Activated CD8-positive, alpha-beta T cell treated with anti-CD3 and anti-CD28 coated beads, Interleukin-2, amount 10 ng/mL, durations not matched to agents 7 days and 5 days (primary cell): ENCODE data around the gene NCKAP1. TPM values are rescaled to one million over a fixed set of nuclear protein-coding genes. Genes with fewer than 3 reads are reported as not detected.
"Not testable (repeated sequence)": the region's sequence is repeated elsewhere in the genome, so short reads cannot be mapped to it uniquely, and the experiment has no call there.

ENCODE experiments used
- ATAC-seq: fragments of 150-1000 bp; cut with Tn5 transposase; one replicate; pipeline ENCODE4 v1.10.0; 2021; ENCODE audit warnings: moderate library complexity
- CTCF ChIA-PET: fragments of 350-600 bp; sonication (Branson Sonifier 250); formaldehyde crosslinking; loops from one replicate; lab custom pipeline; 2021; ENCODE audit warnings: antibody characterized with exemption; lab: Charles Lee
- POLR2A ChIA-PET: fragments of 350-600 bp; sonication (Branson Sonifier 250); formaldehyde crosslinking; loops from one replicate; lab custom pipeline; 2021; ENCODE audit warnings: antibody characterized with exemption; lab: Charles Lee
- DNase-seq: peaks from one replicate; pipeline ENCODE4 v3.0.0-alpha.2; 2020
- H3K27ac Mint-ChIP-seq: one replicate; pipeline ENCODE4 v1.8.0; 2021; ENCODE audit warnings: mild to moderate bottlenecking, mixed read lengths
- H3K27me3 Mint-ChIP-seq: one replicate; pipeline ENCODE4 v1.8.0; 2021; ENCODE audit warnings: low read depth, mixed read lengths
- H3K36me3 Mint-ChIP-seq: one replicate; pipeline ENCODE4 v1.8.0; 2021; ENCODE audit warnings: low read depth, mixed read lengths
- H3K4me1 Mint-ChIP-seq: one replicate; pipeline ENCODE4 v1.8.0; 2021; ENCODE audit warnings: low read depth, mixed read lengths
- H3K4me3 Mint-ChIP-seq: one replicate; pipeline ENCODE4 v1.8.0; 2021; ENCODE audit warnings: mild to moderate bottlenecking, mixed read lengths
- H3K9me3 Mint-ChIP-seq: one replicate; pipeline ENCODE4 v1.8.0; 2022; ENCODE audit warnings: mixed read lengths; ENCODE audit not compliant: insufficient read depth
- total RNA-seq, 2 experiments: library from RNA; stranded (reverse); gene quantifications; one replicate each; pipeline ENCODE4 v1.2.3, GENCODE V29; 2021

The NCKAP1 gene
- total RNA-seq, 2 experiments from 2014 or later, result 0.50 to 0.52 TPM

GRCh38 chr2:182980652-182981051 lies 57.6 kb downstream of the NCKAP1 start:
- ATAC-seq, result no peak
- Mint-ChIP-seq H3K27me3 (no peaks in the 10 kb centered on the region), H3K4me1 (peaks cover 3% of the 10 kb centered on the region), H3K27ac (no peak overlapping the region), H3K36me3 (no peaks in the 10 kb centered on the region), H3K4me3 (no peak overlapping the region), H3K9me3 (no peaks in the 10 kb centered on the region)
- ChIA-PET POLR2A (no interaction called here), CTCF (interaction anchor here (0.6 to 3.1 kb wide), 18 partner anchors 9 to 795 kb away, joined by 3 to 36 read pairs (median 3); no protein-coding TSS in a partner anchor)
- DNase-seq, result no peak

GRCh38 chr2:182980115-182980514 lies 58.1 kb downstream of the NCKAP1 start:
- no peak for ATAC-seq
- Mint-ChIP-seq H3K36me3 (no peaks in the 10 kb centered on the region), H3K9me3 (no peaks in the 10 kb centered on the region), H3K27me3 (no peaks in the 10 kb centered on the region), H3K4me3 (no peak overlapping the region), H3K4me1 (peaks cover 3% of the 10 kb centered on the region), H3K27ac (no peak overlapping the region)
- DNase-seq, result no peak
- ChIA-PET POLR2A (no interaction called here), CTCF (interaction anchor here (0.6 to 3.1 kb wide), 18 partner anchors 8 to 794 kb away, joined by 3 to 36 read pairs (median 3); no protein-coding TSS in a partner anchor)

- Mint-ChIP-seq H3K4me3 (no peak overlapping the region), H3K36me3 (no peaks in the 10 kb centered on the region), H3K27ac (no peak overlapping the region), H3K4me1 (peaks cover 3% of the 10 kb centered on the region), H3K9me3 (no peaks in the 10 kb centered on the region), H3K27me3 (peaks cover 6% of the 10 kb centered on the region)
- ATAC-seq (no peak), DNase-seq (no peak)
- CTCF ChIA-PET, result no interaction called here
- POLR2A ChIA-PET, result no interaction called here
Observed at GRCh38 chr2:182977463-182977862, 60.8 kb downstream of the NCKAP1 start.

GRCh38 chr2:182973441-182974352 lies 64.6 kb downstream of the NCKAP1 start:
- Mint-ChIP-seq H3K36me3 (peaks cover 2% of the 10 kb centered on the region), H3K4me3 (no peak overlapping the region), H3K4me1 (peaks cover 6% of the 10 kb centered on the region), H3K9me3 (no peaks in the 10 kb centered on the region), H3K27ac (no peak overlapping the region), H3K27me3 (peaks cover 15% of the 10 kb centered on the region)
- CTCF ChIA-PET, result no interaction called here
- ATAC-seq (no peak), DNase-seq (no peak)
- POLR2A ChIA-PET, result no interaction called here

- ATAC-seq (no peak), DNase-seq (no peak)
- CTCF ChIA-PET, result interaction anchor here (1.0 kb wide), 1 partner anchor 7 kb away, joined by 3 read pairs; no protein-coding TSS in a partner anchor
- no peak overlapping the region for H3K4me3 Mint-ChIP-seq
- no peak overlapping the region for H3K27ac Mint-ChIP-seq
- H3K9me3 Mint-ChIP-seq, result no peaks in the 10 kb centered on the region
- peaks cover 5% of the 10 kb centered on the region for H3K4me1 Mint-ChIP-seq
- POLR2A ChIA-PET, result no interaction called here
- peaks cover 21% of the 10 kb centered on the region for H3K27me3 Mint-ChIP-seq
- peaks cover 2% of the 10 kb centered on the region for H3K36me3 Mint-ChIP-seq
Observed at GRCh38 chr2:182972548-182972942, 65.7 kb downstream of the NCKAP1 start.

GRCh38 chr2:182971820-182972547 lies 66.3 kb downstream of the NCKAP1 start:
- peaks cover 3% of the 10 kb centered on the region for H3K4me1 Mint-ChIP-seq
- peaks cover 2% of the 10 kb centered on the region for H3K36me3 Mint-ChIP-seq
- ChIA-PET POLR2A (no interaction called here), CTCF (interaction anchor here (1.0 kb wide), 1 partner anchor 8 kb away, joined by 3 read pairs; no protein-coding TSS in a partner anchor)
- no peaks in the 10 kb centered on the region for H3K9me3 Mint-ChIP-seq
- no peak for DNase-seq
- peaks cover 21% of the 10 kb centered on the region for H3K27me3 Mint-ChIP-seq
- no peak for ATAC-seq
- H3K27ac Mint-ChIP-seq, result no peak overlapping the region
- H3K4me3 Mint-ChIP-seq, result no peak overlapping the region

GRCh38 chr2:182970486-182970885 lies 67.8 kb downstream of the NCKAP1 start:
- no peaks in the 10 kb centered on the region for H3K9me3 Mint-ChIP-seq
- ChIA-PET CTCF (interaction anchor here (1.4 kb wide), 1 partner anchor 10 kb away, joined by 3 read pairs; no protein-coding TSS in a partner anchor), POLR2A (no interaction called here)
- no peak overlapping the region for H3K4me3 Mint-ChIP-seq
- H3K27ac Mint-ChIP-seq, result no peak overlapping the region
- peaks cover 2% of the 10 kb centered on the region for H3K36me3 Mint-ChIP-seq
- peaks cover 21% of the 10 kb centered on the region for H3K27me3 Mint-ChIP-seq
- DNase-seq, result no peak
- no peak for ATAC-seq
- H3K4me1 Mint-ChIP-seq, result peaks cover 3% of the 10 kb centered on the region

- H3K4me1 Mint-ChIP-seq, result peaks cover 3% of the 10 kb centered on the region
- peaks cover 21% of the 10 kb centered on the region for H3K27me3 Mint-ChIP-seq
- peaks cover 2% of the 10 kb centered on the region for H3K36me3 Mint-ChIP-seq
- no peaks in the 10 kb centered on the region for H3K9me3 Mint-ChIP-seq
- ChIA-PET CTCF (interaction anchor here (0.9 kb wide), 1 partner anchor 302 kb away, joined by 3 read pairs; no protein-coding TSS in a partner anchor), POLR2A (no interaction called here)
- DNase-seq (no peak), ATAC-seq (no peak)
- no peak overlapping the region for H3K27ac Mint-ChIP-seq
- no peak overlapping the region for H3K4me3 Mint-ChIP-seq
Observed at GRCh38 chr2:182968493-182968892, 69.8 kb downstream of the NCKAP1 start.

- POLR2A ChIA-PET, CTCF ChIA-PET, H3K36me3 Mint-ChIP-seq, ATAC-seq, H3K9me3 Mint-ChIP-seq, DNase-seq, H3K4me3 Mint-ChIP-seq, H3K4me1 Mint-ChIP-seq, H3K27ac Mint-ChIP-seq: not testable (repeated sequence)
- peaks cover 13% of the 10 kb centered on the region for H3K27me3 Mint-ChIP-seq
Observed at GRCh38 chr2:182966356-182966755, 71.9 kb downstream of the NCKAP1 start.

- no peak overlapping the region for H3K27ac Mint-ChIP-seq
- POLR2A ChIA-PET, result no interaction called here
- no peaks in the 10 kb centered on the region for H3K4me1 Mint-ChIP-seq
- CTCF ChIA-PET, result no interaction called here
- no peaks in the 10 kb centered on the region for H3K36me3 Mint-ChIP-seq
- H3K27me3 Mint-ChIP-seq, result peaks cover 3% of the 10 kb centered on the region
- H3K9me3 Mint-ChIP-seq, result no peaks in the 10 kb centered on the region
- H3K4me3 Mint-ChIP-seq, result no peak overlapping the region
- DNase-seq, result no peak
- ATAC-seq, result no peak
Observed at GRCh38 chr2:182962641-182963040, 75.6 kb downstream of the NCKAP1 start.

GRCh38 chr2:182960869-182961268 lies 77.4 kb downstream of the NCKAP1 start:
- H3K9me3 Mint-ChIP-seq, CTCF ChIA-PET, H3K27me3 Mint-ChIP-seq, H3K27ac Mint-ChIP-seq, POLR2A ChIA-PET, H3K4me3 Mint-ChIP-seq, H3K4me1 Mint-ChIP-seq, ATAC-seq, H3K36me3 Mint-ChIP-seq, DNase-seq: not testable (repeated sequence)

- H3K27me3 Mint-ChIP-seq, result no peaks in the 10 kb centered on the region
- ATAC-seq (no peak), DNase-seq (no peak)
- H3K27ac Mint-ChIP-seq, result no peak overlapping the region
- H3K36me3 Mint-ChIP-seq, result peaks cover 10% of the 10 kb centered on the region
- no peaks in the 10 kb centered on the region for H3K9me3 Mint-ChIP-seq
- H3K4me1 Mint-ChIP-seq, result peaks cover 28% of the 10 kb centered on the region
- no peak overlapping the region for H3K4me3 Mint-ChIP-seq
- ChIA-PET POLR2A (no interaction called here), CTCF (no interaction called here)
Observed at GRCh38 chr2:182954789-182955188, 83.5 kb downstream of the NCKAP1 start.
